Tibial artery (tissue), 4 donors: ENCODE data around the gene ABLIM2.

ENCODE experiments used
- DNase-seq, 2 donors: peaks; one replicate each; pipeline ENCODE4 v3.0.0-alpha.2; 2019
- H3K27ac ChIP-seq, 2 donors: fragments of 200-600 bp; sonication (generic) in 1 of 2; 1 replicate in 1 of 2; 2 replicates in 1 of 2; pipeline ENCODE4 v1.5.1; 2018 to 2019; ENCODE audit warnings: mild to moderate bottlenecking in 1 of 2
- H3K27me3 ChIP-seq, 2 donors: fragments of 200-600 bp; sonication (generic) in 1 of 2; one replicate each; pipeline versions ENCODE4 v1.5.1 to v1.6.0; 2016 to 2019
- H3K36me3 ChIP-seq, 3 donors: fragments of 200-600 bp; sonication (generic) in 2 of 3; one replicate each; pipeline ENCODE4 v1.5.1; 2016 to 2019; ENCODE audit warnings: mild to moderate bottlenecking in 2 of 3
- H3K4me1 ChIP-seq, 4 donors: fragments of 200-600 bp; sonication (generic) in 2 of 4; 1 replicate in 3 of 4; 2 replicates in 1 of 4; pipeline ENCODE4 v1.5.1; 2016 to 2019
- H3K4me3 ChIP-seq, 2 donors: fragments of 200-600 bp; sonication (generic) in 1 of 2; 1 replicate in 1 of 2; 2 replicates in 1 of 2; pipeline ENCODE4 v1.5.1; 2018 to 2019; ENCODE audit warnings: mild to moderate bottlenecking in 2 of 2
- H3K9me3 ChIP-seq, 3 donors: fragments of 200-600 bp; sonication (generic) in 1 of 3; one replicate each; pipeline ENCODE4 v1.5.1; 2016 to 2019
- CTCF ChIP-seq, 2 experiments: fragments of 200-600 bp in 1 of 2; fragments of 450-650 bp in 1 of 2; IDR thresholded peaks; one replicate each; pipeline ENCODE4 v1.5.1; 2017 to 2019; ENCODE audit warnings: antibody characterized with exemption in 2 of 2, mild to moderate bottlenecking in 1 of 2, moderate library complexity in 1 of 2
- intact Hi-C: fragments of 100-400 bp; cut with DNase I; formaldehyde crosslinking; loops from one replicate; pipeline ENCODE4 v1.15.0; 2023; ENCODE audit warnings: low total_unique reads

ABLIM2 gene

GRCh38 chr4:7915875-7916242 is 242.8 kb downstream of the ABLIM2 start:
- Histone ChIP-seq H3K9me3 (no peaks in the 10 kb centered on the region), H3K36me3 (no peaks in the 10 kb centered on the region), H3K27ac (no peak overlapping the region), H3K4me3 (no peak overlapping the region), H3K27me3 (no peaks in the 10 kb centered on the region), H3K4me1 (peaks cover 0 to 40% (median 8%) of the 10 kb centered on the region in 4 donors)
- intact Hi-C loops = no loop called here
- DNase-seq = no peak
- TF ChIP-seq CTCF (IDR thresholded peaks at IDR 0.05) = no peak
